H4 (cell line): Measurements from ENCODE around the gene GTPBP6. TPM values are rescaled to one million over a fixed set of nuclear protein-coding genes. Genes with fewer than 3 reads are reported as not detected.

Experiments
- DNase-seq: peaks from one replicate; pipeline ENCODE4 v3.0.0-alpha.2; 2015; ENCODE audit warnings: low spot score
- total RNA-seq: library from RNA; depleted of rRNA; stranded (reverse); fragments of >200 nt; shearing (Covaris generic); gene quantifications from 2 replicates; pipeline ENCODE4 v1.2.3, GENCODE V29; 2014; rRNA removed

The GTPBP6 gene, protein sequence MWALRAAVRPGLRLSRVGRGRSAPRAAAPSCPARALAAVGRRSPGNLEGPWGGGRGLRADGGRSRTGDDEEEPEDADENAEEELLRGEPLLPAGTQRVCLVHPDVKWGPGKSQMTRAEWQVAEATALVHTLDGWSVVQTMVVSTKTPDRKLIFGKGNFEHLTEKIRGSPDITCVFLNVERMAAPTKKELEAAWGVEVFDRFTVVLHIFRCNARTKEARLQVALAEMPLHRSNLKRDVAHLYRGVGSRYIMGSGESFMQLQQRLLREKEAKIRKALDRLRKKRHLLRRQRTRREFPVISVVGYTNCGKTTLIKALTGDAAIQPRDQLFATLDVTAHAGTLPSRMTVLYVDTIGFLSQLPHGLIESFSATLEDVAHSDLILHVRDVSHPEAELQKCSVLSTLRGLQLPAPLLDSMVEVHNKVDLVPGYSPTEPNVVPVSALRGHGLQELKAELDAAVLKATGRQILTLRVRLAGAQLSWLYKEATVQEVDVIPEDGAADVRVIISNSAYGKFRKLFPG
- total RNA-seq = 39.2 and 40.2 TPM in 2 replicates

DNA sequence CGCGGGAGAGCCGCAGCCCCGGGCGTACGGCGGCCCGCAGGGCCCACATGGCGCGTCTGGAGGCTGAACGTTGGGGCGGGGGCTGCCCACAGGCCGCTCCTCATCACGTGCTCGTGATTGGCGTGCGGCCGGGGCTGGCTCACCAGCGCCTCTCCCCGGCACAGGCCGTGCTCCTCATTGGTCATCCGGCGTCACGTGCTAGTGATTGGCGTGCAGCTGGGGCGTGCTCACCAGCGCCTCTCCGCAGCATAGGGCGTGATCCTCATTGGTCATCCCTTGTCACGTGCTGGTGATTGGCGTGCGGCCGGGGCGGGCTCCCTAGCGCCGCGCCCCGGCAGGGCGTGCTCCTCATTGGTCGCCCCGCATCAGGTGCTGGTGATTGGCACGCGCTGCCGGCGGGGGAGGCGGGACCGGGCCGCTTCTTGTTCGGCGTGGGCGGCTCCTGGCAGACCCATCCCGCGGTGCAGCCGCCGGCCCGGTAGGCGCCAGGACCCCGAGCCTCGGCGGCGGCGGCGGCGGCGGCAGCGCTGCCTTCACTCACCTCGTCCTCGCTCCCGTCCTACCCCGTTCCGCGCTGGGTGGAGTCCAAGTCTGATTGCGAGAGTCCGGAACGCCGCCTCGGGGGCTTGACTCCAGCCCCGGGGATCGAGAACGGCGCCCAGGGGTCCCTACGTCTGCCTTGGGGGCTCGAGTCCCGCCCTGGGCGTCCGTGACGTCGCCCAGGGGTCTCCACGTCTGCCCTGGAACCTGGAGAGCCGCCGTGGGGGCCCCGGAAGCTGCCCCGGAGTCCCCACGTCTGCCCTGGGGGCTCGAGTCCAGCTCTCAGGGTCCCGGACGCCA lies at the start of gene GTPBP6:
Gene GTPBP6, minus strand, starts transcription at position 58 of the 840 bp plus-strand sequence. Its CDS starts 9 bp downstream, at position 49.
- peak; percentile 100 for DNase-seq

- no peak for DNase-seq
Measured at GRCh38 chrX:367866-368265, 49.3 kb upstream of the GTPBP6 start.

DNA sequence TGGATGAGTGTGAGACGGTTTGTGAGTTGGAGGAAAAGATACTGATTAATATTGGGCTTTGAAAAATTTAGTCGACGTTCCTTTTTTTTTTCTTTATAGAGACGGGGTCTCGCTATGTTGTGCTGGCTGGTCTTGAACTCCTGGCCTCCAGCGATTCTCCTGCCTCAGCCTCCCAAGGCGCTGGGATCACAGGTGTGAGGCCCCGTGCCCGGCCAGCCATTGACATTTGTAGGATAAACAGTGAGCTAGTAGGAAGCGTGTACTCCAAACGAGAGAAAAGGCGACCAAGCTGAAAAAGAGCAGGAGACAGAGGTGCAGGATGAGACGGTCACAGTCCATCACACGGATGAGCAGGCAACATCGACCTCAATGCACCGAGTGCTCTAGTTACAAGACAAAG lies 48.8 kb upstream of the GTPBP6 start:
- DNase-seq = no peak

- no peak for DNase-seq
Measured at GRCh38 chrX:363621-364375, 45.2 kb upstream of the GTPBP6 start.

- DNase-seq = no peak
Measured at GRCh38 chrX:362937-363620, 44.5 kb upstream of the GTPBP6 start.

DNA sequence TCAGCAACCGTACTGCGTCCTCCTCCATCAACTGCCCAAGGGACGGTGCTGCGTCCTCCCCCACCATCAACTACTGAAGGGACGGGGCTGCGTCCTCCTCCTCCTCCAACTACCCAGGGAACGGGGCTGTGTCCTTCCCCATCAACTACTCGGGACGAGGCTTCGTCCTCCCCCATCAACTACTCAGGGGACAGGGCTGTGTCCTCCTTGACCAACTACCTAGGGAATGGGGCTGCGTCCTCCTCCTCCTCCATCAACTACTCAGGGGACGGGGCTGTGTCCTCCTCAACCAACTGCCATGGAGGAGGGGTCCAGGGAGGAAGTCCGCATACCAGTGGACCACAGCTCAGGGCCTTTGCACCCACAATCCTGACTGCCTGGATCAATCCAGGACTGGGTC lies 43.8 kb upstream of the GTPBP6 start:
- DNase-seq = no peak

DNA sequence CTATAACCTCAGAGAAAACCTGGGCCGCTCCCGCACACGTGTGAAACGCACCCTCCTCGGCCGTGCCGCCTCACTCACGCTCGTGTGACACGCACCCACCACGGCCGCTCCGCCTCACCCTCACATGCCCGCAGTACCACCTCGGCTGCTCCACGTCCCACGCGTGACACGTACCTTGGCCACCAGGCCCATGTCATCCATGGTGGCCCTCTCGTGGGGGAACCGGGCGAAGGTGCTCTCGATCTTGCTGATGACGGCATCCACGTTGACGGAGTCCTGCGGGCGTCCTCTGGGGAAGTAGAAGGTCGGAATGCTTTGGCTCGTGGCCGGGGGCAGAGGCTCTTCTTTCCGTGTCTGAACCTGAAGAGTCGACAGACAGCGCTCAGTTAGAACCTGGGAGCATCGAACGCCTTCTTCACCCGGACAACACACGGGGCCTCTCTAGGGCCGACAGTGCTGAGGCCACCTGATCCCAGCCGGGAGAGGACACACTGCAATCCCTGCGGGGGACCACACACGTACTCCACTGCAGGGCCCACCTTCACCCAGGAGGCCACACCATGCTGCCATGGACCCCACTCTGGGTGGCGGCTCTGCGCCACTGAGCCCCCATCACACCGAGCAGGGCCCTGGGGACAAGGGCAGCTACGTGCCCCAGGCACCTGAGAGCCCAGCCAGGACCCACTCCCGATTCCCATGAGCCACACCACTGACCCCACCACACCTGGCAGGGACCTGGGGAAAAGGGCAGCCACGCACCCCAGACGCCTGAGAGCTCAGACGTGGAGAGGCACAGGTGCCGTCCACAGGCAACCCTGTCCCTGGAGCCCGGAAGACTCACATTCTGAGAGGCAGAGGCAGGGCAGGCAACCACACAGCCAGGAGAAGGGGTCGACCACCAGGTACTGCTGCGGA lies 42.9 kb upstream of the GTPBP6 start:
- DNase-seq = no peak

- DNase-seq = no peak
Measured at GRCh38 chrX:360496-361150, 42.0 kb upstream of the GTPBP6 start.

DNA sequence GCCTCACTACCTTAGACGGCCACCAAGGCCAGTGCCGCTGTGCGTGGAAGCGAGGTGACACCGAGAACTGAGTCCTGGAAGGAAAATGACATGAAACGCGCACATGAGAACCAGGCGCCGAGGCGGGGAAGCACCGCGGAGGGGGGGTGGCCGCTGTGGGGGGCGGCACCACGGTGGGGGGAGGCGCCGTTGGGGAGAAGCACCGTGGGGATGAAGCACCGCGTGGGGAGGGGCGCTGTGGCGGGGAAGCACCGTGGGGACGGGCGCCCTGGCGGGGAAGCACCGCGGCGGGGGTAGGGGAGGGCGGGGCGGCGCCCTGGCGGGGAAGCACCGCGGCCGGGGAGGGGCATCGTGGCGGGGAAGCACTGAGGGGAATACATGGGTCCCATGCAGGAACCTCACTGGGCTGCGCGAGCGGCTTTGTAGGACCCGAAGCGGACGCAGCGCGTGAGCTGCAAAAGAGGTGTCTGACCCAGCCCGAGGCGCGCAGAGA lies 40.1 kb upstream of the GTPBP6 start:
- no peak for DNase-seq

GRCh38 chrX:357693-358471 lies 39.3 kb upstream of the GTPBP6 start:
- peak; percentile 36 for DNase-seq

GRCh38 chrX:357035-357692 lies 38.6 kb upstream of the GTPBP6 start:
- no peak for DNase-seq

DNA sequence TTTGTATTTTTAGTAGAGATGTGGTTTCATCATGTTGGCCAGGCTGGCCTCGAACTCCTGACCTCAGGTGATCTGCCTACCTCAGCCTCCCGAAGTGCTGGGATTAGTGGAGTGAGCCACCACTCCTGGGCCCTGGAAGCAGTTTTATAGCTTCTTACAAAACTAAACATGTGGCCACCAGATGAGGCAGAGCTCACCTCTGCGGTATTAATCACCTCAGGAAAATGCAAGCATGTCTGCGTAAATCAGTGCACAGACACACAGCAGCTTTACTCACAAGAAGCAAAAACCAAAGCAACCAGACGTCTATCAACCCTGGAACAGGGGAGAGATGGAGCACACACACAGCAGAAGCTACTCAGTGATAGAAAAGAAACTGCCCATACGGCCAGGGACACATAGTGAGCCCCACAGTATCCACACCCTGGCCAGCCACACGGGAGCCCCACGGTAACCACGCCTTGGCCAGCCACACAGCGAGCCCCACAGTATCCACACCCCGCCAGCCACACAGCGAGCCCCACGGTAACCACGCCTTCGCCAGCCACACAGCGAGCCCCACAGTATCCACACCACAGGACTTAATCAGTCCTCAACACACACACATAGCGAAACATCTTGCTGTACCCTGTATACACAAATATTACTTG lies 37.9 kb upstream of the GTPBP6 start:
- no peak for DNase-seq

DNA sequence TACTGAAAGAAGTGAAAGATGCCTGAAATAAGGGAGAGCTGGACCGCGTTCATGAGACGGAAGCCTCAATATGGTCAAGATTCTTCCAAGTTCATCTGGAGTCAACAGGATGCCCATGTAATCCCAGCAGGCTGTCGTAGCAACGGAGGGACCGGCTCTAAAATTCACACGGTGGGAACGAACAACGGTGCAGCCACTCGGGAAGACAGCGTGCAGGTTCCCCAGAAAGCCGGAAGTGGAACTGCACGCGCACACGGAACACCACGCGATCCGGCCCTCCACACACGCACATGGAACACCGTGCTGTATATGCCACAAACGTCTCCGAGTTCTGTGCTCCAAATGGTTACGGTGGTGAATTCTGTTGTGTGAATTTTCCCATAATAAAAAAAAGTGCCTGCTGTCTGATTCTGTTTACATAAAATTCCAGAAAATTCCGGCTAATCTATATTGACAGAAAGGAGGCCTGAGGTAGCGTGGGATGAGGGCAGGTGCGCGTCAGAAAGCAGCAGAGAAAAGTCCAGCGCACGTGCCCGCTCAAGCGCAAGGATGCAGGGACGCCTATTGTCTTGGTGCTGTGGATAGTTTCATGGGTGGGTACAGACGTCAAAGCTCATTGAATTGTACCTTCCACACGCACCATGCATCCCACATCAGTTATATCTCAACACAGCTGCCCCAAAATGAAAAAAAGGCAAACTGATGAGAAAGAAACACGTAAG lies 36.9 kb upstream of the GTPBP6 start:
- no peak for DNase-seq

- no peak for DNase-seq
Measured at GRCh38 chrX:353566-354535, 35.3 kb upstream of the GTPBP6 start.

GRCh38 chrX:352582-353314 lies 34.2 kb upstream of the GTPBP6 start:
- no peak for DNase-seq
